ENCODE results near the gene ZIC3. TPM values are rescaled to one million over a fixed set of nuclear protein-coding genes. Genes with fewer than 3 reads are reported as not detected.

The ZIC3 gene
- total and polyA plus RNA-seq, 10 of the 15 experiments (the other 5 are each of a cell fraction or from before 2014, with no cell fraction given): 0.07 TPM; not detected in 9

GRCh38 chrX:137573324-137574101, 7.6 kb downstream of the ZIC3 start:
- CTCF ChIA-PET: no interaction called here
- ATAC-seq (no peak), FAIRE-seq (no peak), DNase-seq (ENCODE audit: low read depth, low spot score) (no peak)
- intact Hi-C loops (cut with micrococcal nuclease; ENCODE audit: unreplicated experiment): no loop called here
- no peak overlapping the region for H3K27ac ChIP-seq (ENCODE audit: control insufficient read depth, insufficient read depth)
- no peak overlapping the region for H2AFZ ChIP-seq (ENCODE audit: control insufficient read depth, low read depth, low read length)
- no peaks in the 10 kb centered on the region for H3K79me2 ChIP-seq (ENCODE audit: control insufficient read depth, insufficient read depth, low read length)
- H3K27me3 ChIP-seq (replicated peaks in 1 of 2; ENCODE audit: control insufficient read depth in 2 of 2, insufficient read depth in 2 of 2, low read length in 1 of 2): no peaks in the 10 kb centered on the region
- no peak overlapping the region for H3K9ac ChIP-seq (ENCODE audit: control insufficient read depth, insufficient read depth, low read length)
- POLR2A ChIA-PET: no interaction called here
- SMC1A ChIA-PET (ENCODE audit: uncharacterized antibody, unreplicated experiment): no interaction called here
- H3K4me2 ChIP-seq (ENCODE audit: control insufficient read depth, insufficient read depth): no peak overlapping the region
- H3K4me1 ChIP-seq (ENCODE audit: control insufficient read depth, insufficient read depth, low read length): no peaks in the 10 kb centered on the region
- in situ Hi-C loops (cut with MboI): no loop called here
- BruUV-seq (replicated peaks): no TSS peak
- RAD21 ChIA-PET (ENCODE audit: unreplicated experiment): no interaction called here
- no peaks in the 10 kb centered on the region; the same call in 2 of the 3 replicates for H3K9me3 ChIP-seq (replicated peaks; ENCODE audit: control insufficient read depth, insufficient read depth, low read length)
- no peaks in the 10 kb centered on the region for H3K36me3 ChIP-seq (ENCODE audit: control insufficient read depth in 2 of 2, insufficient read depth in 2 of 2, low read length in 1 of 2)
- WGBS (ENCODE audit: insufficient coverage, insufficient replicate concordance, low lambda C conversion rate, missing lambda C conversion rate): 56% methylated on average over 41 of the region's 44 CpGs
- no peaks in the 10 kb centered on the region for H4K20me1 ChIP-seq (ENCODE audit: control insufficient read depth, insufficient read depth)
- TF ChIP-seq POLR2AphosphoS2 (IDR thresholded peaks at IDR 0.05; ENCODE audit: low read depth, low read length): no peak
- TF ChIP-seq SREBF2 (IDR thresholded peaks at IDR 0.05; ENCODE audit: low read length): no peak
- no peak for TF ChIP-seq JUND (IDR thresholded peaks at IDR 0.05; ENCODE audit: low read depth, low read length)
- no peak for TF ChIP-seq EGR1 (IDR thresholded peaks at IDR 0.05; ENCODE audit: borderline replicate concordance in 1 of 2, low read depth in 2 of 2, low read length in 2 of 2)
- TF ChIP-seq IRF5 (IDR thresholded peaks at IDR 0.05; ENCODE audit: borderline replicate concordance): no peak
- no peak for TF ChIP-seq ASH2L (IDR thresholded peaks at IDR 0.05; ENCODE audit: borderline replicate concordance, low read depth)
- TF ChIP-seq SIN3A (IDR thresholded peaks at IDR 0.05; ENCODE audit: low read depth, low read length): no peak
- TF ChIP-seq, protein P1, sequence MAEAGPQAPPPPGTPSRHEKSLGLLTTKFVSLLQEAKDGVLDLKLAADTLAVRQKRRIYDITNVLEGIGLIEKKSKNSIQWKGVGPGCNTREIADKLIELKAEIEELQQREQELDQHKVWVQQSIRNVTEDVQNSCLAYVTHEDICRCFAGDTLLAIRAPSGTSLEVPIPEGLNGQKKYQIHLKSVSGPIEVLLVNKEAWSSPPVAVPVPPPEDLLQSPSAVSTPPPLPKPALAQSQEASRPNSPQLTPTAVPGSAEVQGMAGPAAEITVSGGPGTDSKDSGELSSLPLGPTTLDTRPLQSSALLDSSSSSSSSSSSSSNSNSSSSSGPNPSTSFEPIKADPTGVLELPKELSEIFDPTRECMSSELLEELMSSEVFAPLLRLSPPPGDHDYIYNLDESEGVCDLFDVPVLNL (IDR thresholded peaks at IDR 0.05; ENCODE audit: low read depth, low read length): no peak
- no peak for TF ChIP-seq MYC (IDR thresholded peaks at IDR 0.05; ENCODE audit: insufficient read depth, insufficient read length, insufficient replicate concordance, low read length, severe bottlenecking)
- TF ChIP-seq CBX5 (IDR thresholded peaks at IDR 0.05; ENCODE audit: low read depth): no peak
- TF ChIP-seq YBX1 (IDR thresholded peaks at IDR 0.05): no peak
- TF ChIP-seq SMARCA5 (IDR thresholded peaks at IDR 0.05): no peak
- no peak overlapping the region for H3K4me3 ChIP-seq

All from GM12878 (cell line).